NCI-H226 (cell line): ENCODE results near the gene SPATA33.
"Not testable (repeated sequence)": the region's sequence is repeated elsewhere in the genome, so short reads cannot be mapped to it uniquely, and the experiment has no call there.

Source experiments
- DNase-seq: peaks from one replicate; pipeline ENCODE4 v3.0.0-alpha.2; 2015

SPATA33 gene

GRCh38 chr16:89629827-89630610, 27.6 kb upstream of the SPATA33 start:
- no peak for DNase-seq

DNA sequence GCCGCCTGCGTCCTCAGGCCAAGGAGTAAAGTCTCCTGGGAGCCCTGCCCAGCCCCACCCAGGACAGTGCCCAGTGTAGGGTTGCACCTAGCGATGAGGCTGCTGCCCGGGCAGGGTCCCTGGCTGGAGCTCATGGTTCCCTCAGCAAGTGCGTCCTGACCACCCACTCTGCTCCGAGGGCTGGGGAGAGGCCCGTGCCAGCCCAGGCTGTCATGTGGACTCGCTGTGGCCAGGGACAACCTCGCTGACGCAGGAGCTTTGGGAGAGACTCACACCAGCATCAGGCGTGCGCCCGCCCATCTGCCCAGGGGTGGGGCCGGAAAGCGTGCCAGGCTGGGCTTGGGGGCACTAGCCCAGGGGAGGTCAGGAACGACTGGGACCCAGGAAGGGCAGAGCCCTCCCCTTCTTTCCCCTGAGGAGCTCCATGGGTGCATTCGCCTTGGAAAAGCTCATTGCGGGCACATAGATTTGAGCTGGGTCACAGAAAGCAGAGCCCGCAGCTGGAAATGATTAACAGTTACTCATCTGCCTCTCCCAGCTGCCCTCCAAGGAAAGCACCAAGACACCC, 24.5 kb upstream of the SPATA33 start:
- DNase-seq, result peak; percentile 41

- not testable (repeated sequence) for DNase-seq
These were observed 22.9 kb upstream of the SPATA33 start for GRCh38 chr16:89634463-89635385.

GRCh38 chr16:89636663-89637062, 21.0 kb upstream of the SPATA33 start:
- DNase-seq, result no peak

DNA sequence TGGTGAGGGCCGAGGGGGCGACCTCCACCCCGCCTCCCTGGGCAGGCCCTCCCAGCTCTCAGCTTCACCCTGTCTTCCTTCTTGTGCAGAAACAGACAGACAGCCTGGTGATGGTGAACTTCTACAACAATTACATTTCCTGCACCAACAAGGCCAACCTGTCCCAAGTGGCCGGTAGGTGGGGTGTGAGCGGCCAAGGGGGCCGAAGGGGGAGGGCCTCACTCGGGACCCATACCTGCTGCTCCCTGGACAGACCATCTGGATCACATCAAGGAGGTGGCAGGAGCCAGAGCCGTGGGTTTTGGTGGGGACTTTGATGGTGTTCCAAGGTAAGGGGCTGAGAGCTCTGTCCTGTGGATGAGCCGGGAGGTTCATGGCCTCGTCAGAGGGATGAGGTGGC, 20.3 kb upstream of the SPATA33 start:
- no peak for DNase-seq

GRCh38 chr16:89638455-89638854, 19.2 kb upstream of the SPATA33 start:
- no peak for DNase-seq

DNA sequence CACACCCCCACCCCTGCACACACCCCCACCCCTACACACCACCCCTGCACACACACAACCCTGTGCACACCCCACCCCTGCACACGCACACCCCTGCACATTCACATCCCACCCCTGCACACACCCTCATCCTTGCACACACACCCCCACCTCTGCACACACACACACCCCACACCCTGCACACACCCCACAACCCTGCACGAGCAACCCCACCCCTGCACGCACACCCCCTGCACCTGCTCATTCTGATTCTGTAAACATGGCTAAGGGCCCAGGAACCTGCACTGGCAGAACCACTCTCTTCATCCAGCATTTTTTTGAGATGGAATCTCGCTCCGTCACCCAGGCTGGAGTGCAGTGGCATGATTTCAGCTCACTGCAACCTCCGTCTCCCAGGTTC, 18.3 kb upstream of the SPATA33 start:
- DNase-seq, result no peak

GRCh38 chr16:89641458-89642119, 16.0 kb upstream of the SPATA33 start:
- peak; percentile 12 for DNase-seq

DNA sequence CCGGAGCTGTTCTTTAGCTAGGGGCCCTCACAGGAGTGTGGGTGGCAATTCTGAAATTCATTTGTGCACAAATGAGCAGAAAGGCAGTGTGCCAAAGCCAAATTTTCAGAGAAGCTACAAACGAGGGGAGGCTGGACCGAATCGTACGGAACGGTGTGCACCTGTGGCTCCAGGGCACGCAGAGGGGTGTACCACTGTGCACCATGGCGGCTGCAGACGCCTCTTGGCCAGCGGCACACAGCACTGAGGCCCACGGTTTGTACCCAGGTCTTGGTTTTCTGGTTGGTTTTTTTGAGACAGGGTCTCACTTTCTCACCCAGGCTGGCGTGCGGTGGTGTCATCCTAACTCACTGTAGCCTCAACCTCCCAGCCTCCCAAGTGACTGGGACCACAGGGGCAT, 15.1 kb upstream of the SPATA33 start:
- DNase-seq, result no peak

DNA sequence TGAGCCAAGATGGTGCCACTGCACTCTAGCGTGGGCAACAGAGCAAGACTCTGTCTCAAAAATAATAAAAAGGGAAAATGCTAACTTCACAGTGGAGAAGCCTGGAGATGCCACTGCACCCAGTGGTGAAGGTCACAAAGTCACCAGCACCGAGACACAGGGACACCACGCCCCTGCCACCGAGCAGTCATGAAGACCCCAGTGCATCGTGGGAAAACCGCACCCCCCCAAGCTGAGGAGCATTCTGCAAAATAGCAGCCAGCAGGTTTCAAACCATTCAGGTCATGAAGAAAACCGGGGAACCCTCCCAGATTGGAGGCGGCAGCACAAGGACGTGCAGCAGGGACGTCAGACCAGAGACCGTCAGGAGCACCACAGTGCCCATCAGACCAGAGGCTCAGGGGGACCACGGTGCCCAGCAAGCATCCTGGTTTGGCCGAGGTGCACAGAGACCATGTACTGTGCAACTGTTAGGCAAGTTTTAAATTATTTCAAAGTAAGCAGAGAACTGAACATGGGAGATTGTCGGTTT, 13.8 kb upstream of the SPATA33 start:
- no peak for DNase-seq

GRCh38 chr16:89645122-89645521, 12.5 kb upstream of the SPATA33 start:
- no peak for DNase-seq

GRCh38 chr16:89646270-89646669, 11.4 kb upstream of the SPATA33 start:
- no peak for DNase-seq

DNA sequence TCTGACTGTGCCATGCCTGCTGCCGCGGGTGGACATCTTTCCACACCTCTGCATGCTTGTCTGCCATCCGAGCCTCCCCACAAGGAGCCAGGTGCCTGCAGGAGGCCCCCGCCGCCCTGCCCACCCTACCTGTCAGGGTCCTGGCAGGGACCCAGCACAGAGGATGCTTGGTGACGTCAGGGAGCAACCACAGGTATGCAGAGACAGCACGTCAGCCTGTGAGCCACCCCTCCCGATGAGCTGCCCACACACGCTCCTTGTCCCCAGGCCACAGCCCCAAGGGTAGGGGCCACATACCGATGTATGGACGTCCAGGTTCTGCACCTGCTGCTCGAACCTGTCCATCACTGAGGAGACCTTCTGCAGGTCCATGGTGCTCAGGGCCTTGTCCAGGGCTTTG, 10.7 kb upstream of the SPATA33 start:
- no peak for DNase-seq

DNA sequence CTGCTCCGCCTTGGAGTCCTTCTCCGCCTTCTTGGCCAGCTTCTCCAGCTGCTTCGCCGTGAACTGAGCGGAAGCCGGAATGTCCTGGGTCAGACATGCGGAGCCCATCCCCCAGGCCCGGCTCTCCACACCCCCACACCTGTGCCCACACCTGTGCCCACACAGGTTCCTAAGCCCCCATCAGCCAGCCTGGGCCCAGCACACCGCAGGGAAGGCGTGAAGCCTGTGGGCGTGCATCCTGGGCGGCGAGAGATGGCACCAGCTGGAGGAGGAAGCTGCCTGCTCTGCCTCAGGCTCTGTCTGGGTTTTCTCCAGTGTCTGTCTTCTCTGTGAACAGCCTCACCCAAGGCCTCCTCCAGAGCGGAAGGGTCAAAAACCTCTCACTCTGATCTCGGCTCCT, 6.1 kb upstream of the SPATA33 start:
- no peak for DNase-seq

DNA sequence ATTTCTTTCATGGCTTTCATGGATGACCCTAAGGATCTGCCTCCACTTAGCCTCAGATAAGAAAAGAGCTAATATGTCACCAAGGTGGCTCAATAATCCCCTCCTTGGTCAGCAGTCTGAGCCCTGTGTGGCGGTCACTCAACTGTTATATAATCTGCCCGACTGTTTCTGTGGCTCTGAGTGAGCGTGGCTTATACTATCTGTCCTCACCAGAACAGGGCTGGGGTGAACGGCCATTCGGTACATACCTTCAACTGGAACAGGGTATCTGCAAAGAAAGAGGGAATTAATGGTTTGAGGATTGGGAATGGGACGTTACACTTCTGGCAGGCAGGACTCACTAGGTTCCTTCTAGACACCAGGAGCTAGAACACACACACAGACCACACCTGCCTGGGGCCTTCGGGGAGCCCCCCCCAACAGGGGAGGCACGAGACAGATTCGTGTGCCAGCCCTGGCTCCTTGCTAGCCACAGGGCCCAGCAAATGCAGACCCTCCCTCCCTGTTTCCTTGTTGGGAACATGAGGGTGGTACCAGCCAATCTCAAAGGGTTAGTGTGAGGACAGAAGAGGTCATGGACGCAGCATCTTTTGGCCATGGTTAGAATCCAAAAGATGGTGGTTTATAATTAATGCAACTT, 3.9 kb upstream of the SPATA33 start:
- no peak for DNase-seq

DNA sequence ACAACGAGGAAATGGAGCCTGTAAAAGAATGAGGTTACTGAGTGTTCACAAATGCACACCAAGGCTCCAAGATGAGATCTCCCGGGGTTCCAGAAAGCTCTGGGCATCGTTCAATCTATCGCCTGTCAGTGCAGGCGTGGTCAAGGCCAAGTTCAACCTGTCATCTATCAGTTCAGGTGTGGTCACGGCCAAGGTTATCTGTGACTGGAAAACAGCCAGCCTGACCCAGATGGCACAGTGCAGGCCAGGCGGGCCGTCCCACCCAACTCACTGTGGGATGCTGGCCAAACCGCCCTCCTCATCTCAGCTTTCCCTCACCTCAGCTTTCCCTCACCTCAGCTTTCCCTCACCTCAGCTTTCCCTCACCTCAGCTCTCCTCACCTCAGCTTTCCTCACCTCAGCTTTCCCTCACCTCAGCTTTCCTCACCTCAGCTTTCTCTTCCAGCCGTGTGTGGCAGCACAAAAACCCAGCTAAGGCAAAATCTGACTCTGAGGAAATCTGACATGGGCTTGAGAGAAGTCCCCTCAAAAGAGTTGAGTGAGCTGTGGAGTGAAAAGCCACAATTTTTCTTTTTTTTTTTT, 2.5 kb upstream of the SPATA33 start:
- DNase-seq, result no peak

GRCh38 chr16:89656435-89657121, 1.1 kb upstream of the SPATA33 start:
- no peak for DNase-seq

DNA sequence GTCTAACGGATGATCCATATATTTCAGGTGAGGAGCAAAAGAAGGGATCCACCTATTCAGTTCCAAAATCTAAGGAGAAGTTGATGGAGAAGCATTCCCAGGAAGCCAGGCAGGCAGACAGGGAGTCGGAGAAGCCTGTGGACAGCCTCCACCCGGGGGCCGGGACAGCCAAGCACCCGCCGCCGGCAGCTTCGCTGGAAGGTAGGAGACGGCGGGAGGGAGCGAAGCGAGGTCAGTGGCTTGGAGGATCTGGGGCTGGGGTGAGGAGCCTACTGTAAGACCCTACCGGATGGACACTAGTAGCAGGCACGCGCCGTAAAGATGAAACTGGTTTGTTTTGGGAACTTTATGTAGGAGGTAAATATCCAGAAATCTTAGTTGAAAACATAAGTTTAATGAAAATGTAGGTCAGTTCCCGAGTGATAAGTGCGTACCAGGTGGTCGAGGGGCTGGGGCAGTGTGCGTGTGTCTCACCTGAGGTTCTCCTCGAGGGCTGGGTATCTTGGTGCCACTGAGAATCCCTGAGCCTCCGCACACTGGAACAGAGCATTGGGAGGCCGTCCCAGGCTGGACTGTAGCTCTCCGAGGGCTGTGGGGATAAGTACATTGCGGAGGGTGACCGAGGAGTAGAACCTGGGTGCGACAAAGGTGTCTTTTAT, 714 bp downstream of the SPATA33 start:
- DNase-seq, result no peak

GRCh38 chr16:89660146-89660545, 2.5 kb downstream of the SPATA33 start:
- DNase-seq, result no peak

DNA sequence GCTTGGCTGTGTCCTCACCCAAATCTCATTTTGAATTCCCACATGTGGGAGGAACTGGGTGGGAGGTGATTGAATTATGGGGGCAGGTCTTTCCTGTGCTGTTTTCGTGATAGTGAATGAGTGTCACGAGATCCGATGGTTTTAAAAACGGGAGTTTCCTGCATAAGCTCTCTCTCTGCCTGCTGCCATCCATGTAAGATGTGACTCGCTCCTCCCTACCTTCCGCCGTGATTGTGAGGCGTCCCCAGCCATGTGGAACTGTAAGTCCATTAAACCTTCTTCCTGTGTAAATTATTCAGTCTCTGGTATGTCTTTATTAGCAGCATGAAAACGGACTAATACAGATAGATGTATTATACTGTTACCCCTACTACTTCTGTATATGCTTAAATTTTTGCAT, 3.6 kb downstream of the SPATA33 start:
- DNase-seq, result no peak

DNA sequence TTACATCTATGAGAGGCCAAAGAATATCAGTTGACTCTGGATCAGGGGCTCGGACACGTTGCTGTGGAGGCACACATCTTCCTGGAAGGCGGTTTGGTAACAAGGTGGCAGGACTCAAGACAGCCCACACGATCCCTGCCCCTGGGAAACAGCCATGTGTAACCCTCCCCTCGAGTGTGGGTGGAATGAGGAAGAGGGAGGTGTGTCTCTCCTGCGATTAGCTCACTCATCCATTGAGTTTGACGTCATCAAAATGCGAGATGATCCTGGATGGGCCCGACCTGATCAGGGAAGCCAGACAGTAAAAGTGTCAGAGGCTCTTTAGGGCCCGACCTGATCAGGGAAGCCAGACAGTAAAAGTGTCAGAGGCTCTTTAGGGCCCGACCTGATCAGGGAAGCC, 6.6 kb downstream of the SPATA33 start:
- not testable (repeated sequence) for DNase-seq
